ENCODE results near the gene HSF2BP. TPM values are rescaled to one million over a fixed set of nuclear protein-coding genes. Genes with fewer than 3 reads are reported as not detected.

HSF2BP gene
- polyA plus RNA-seq, 1 of the 3 experiments (the other 2 are of a cell fraction) = 1.1 TPM

- ChIA-PET POLR2A (no interaction called here), CTCF (no interaction called here)
- H3K9ac ChIP-seq = no peak overlapping the region
- H2AFZ ChIP-seq (ENCODE audit: low read depth) = no peak overlapping the region
- WGBS (ENCODE audit: low lambda C conversion rate) = 98% methylated on average over 10 of the region's 12 CpGs
- no peaks in the 10 kb centered on the region for H3K4me1 ChIP-seq (ENCODE audit: control insufficient read depth in 1 of 2, insufficient read depth in 2 of 2, low read depth in 1 of 2, low read length in 1 of 2)
- no peaks in the 10 kb centered on the region for H3F3A ChIP-seq (replicated peaks; ENCODE audit: insufficient read depth)
- no peaks in the 10 kb centered on the region for H4K20me1 ChIP-seq (ENCODE audit: insufficient read depth)
- no peak for TF ChIP-seq TEAD4 (IDR thresholded peaks at IDR 0.05; ENCODE audit: borderline replicate concordance, insufficient read depth)
- TF ChIP-seq EZH2phosphoT487 (IDR thresholded peaks at IDR 0.05; ENCODE audit: borderline replicate concordance, low read depth) = no peak
- TF ChIP-seq RFX5 (IDR thresholded peaks at IDR 0.05; ENCODE audit: low read length) = no peak
- no peak for TF ChIP-seq FOXM1 (IDR thresholded peaks at IDR 0.05; ENCODE audit: low read depth)
- TF ChIP-seq MXI1 (IDR thresholded peaks at IDR 0.05; ENCODE audit: low read depth, low read length) = no peak
- TF ChIP-seq EP300 (IDR thresholded peaks at IDR 0.05; ENCODE audit: borderline replicate concordance in 1 of 2, low read depth in 1 of 2, low read length in 1 of 2) = no peak
- no peak for TF ChIP-seq TAF1 (IDR thresholded peaks at IDR 0.05; ENCODE audit: borderline replicate concordance, low read depth, low read length)
- TF ChIP-seq JUND (IDR thresholded peaks at IDR 0.05) = no peak
- TF ChIP-seq RAD21 (IDR thresholded peaks at IDR 0.05; ENCODE audit: low read length) = no peak
- TF ChIP-seq RXRA (IDR thresholded peaks at IDR 0.05; ENCODE audit: borderline replicate concordance, low read depth) = no peak
- no peak for TF ChIP-seq SMC3 (IDR thresholded peaks at IDR 0.05; ENCODE audit: low read depth, low read length)
- TF ChIP-seq FOSL2 (IDR thresholded peaks at IDR 0.05; ENCODE audit: borderline replicate concordance, low read depth) = no peak
- TF ChIP-seq GATA2 (CRISPR knock-in tag; IDR thresholded peaks at IDR 0.05) = no peak
- H3K4me2 ChIP-seq = no peak overlapping the region
- no peak overlapping the region for H3K27ac ChIP-seq (ENCODE audit: low read depth in 2 of 2, low read length in 1 of 2)
- no peaks in the 10 kb centered on the region for H3K27me3 ChIP-seq (ENCODE audit: insufficient read depth)
- H3K9me2 ChIP-seq = no peaks in the 10 kb centered on the region
- H3K79me2 ChIP-seq (ENCODE audit: insufficient read depth) = no peaks in the 10 kb centered on the region
- no peak overlapping the region for H3K4me3 ChIP-seq (ENCODE audit: low read depth in 2 of 2, low read length in 1 of 2)
- peaks cover 35 to 83% of the 10 kb centered on the region in 2 experiments for H3K36me3 ChIP-seq (replicated peaks in 1 of 2; ENCODE audit: control insufficient read depth in 1 of 2, insufficient read depth in 2 of 2, low read length in 1 of 2)
- no peaks in the 10 kb centered on the region for H3K9me3 ChIP-seq
- no peak for DNase-seq
Measured at GRCh38 chr21:43688906-43689305, 29.6 kb upstream of the HSF2BP start.

- peaks cover 44 to 81% of the 10 kb centered on the region in 2 experiments for H3K36me3 ChIP-seq (replicated peaks in 1 of 2; ENCODE audit: control insufficient read depth in 1 of 2, insufficient read depth in 2 of 2, low read length in 1 of 2)
- WGBS (ENCODE audit: low lambda C conversion rate) = 96% methylated on average over 22 of the region's 27 CpGs
- no peaks in the 10 kb centered on the region for H3K27me3 ChIP-seq (ENCODE audit: insufficient read depth)
- no peaks in the 10 kb centered on the region for H3F3A ChIP-seq (replicated peaks; ENCODE audit: insufficient read depth)
- H3K79me2 ChIP-seq (ENCODE audit: insufficient read depth) = no peaks in the 10 kb centered on the region
- no peak overlapping the region for H3K27ac ChIP-seq (ENCODE audit: low read depth in 2 of 2, low read length in 1 of 2)
- ChIA-PET CTCF (no interaction called here), POLR2A (interaction anchor here (0.6 kb wide), 1 partner anchor 568 kb away, joined by 4 read pairs; no protein-coding TSS in a partner anchor)
- no peak overlapping the region for H3K9ac ChIP-seq
- no peaks in the 10 kb centered on the region for H3K4me1 ChIP-seq (ENCODE audit: control insufficient read depth in 1 of 2, insufficient read depth in 2 of 2, low read depth in 1 of 2, low read length in 1 of 2)
- no peak overlapping the region for H3K4me3 ChIP-seq (ENCODE audit: low read depth in 2 of 2, low read length in 1 of 2)
- no peaks in the 10 kb centered on the region for H3K9me3 ChIP-seq
- H2AFZ ChIP-seq (ENCODE audit: low read depth) = no peak overlapping the region
- no peak for DNase-seq
- H3K4me2 ChIP-seq = no peak overlapping the region
- H4K20me1 ChIP-seq (ENCODE audit: insufficient read depth) = no peaks in the 10 kb centered on the region
- H3K9me2 ChIP-seq = no peaks in the 10 kb centered on the region
- TF ChIP-seq PBX3 (IDR thresholded peaks at IDR 0.05) = no peak
- no peak for TF ChIP-seq RFX5 (IDR thresholded peaks at IDR 0.05; ENCODE audit: low read length)
- TF ChIP-seq, protein P1, sequence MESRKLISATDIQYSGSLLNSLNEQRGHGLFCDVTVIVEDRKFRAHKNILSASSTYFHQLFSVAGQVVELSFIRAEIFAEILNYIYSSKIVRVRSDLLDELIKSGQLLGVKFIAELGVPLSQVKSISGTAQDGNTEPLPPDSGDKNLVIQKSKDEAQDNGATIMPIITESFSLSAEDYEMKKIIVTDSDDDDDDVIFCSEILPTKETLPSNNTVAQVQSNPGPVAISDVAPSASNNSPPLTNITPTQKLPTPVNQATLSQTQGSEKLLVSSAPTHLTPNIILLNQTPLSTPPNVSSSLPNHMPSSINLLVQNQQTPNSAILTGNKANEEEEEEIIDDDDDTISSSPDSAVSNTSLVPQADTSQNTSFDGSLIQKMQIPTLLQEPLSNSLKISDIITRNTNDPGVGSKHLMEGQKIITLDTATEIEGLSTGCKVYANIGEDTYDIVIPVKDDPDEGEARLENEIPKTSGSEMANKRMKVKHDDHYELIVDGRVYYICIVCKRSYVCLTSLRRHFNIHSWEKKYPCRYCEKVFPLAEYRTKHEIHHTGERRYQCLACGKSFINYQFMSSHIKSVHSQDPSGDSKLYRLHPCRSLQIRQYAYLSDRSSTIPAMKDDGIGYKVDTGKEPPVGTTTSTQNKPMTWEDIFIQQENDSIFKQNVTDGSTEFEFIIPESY (IDR thresholded peaks at IDR 0.05; ENCODE audit: borderline replicate concordance, low read depth) = no peak
- no peak for TF ChIP-seq RAD21 (IDR thresholded peaks at IDR 0.05; ENCODE audit: low read length)
- no peak for TF ChIP-seq ELF1 (IDR thresholded peaks at IDR 0.05)
- TF ChIP-seq SIN3A (IDR thresholded peaks at IDR 0.05; ENCODE audit: borderline replicate concordance, low read depth, low read length) = no peak
- no peak for TF ChIP-seq TAF1 (IDR thresholded peaks at IDR 0.05; ENCODE audit: borderline replicate concordance, low read depth, low read length)
- TF ChIP-seq POLR2AphosphoS5 (IDR thresholded peaks at IDR 0.05; ENCODE audit: low read depth, low read length) = no peak
- TF ChIP-seq IRF3 (IDR thresholded peaks at IDR 0.05; ENCODE audit: low read depth, low read length) = no peak
- no peak for TF ChIP-seq YY1 (IDR thresholded peaks at IDR 0.05; ENCODE audit: low read depth)
- TF ChIP-seq NFIC (IDR thresholded peaks at IDR 0.05; ENCODE audit: borderline replicate concordance) = no peak
- TF ChIP-seq CTCF (IDR thresholded peaks at IDR 0.05) = no peak
- no peak for TF ChIP-seq EZH2phosphoT487 (IDR thresholded peaks at IDR 0.05; ENCODE audit: borderline replicate concordance, low read depth)
Measured at GRCh38 chr21:43687566-43688399, 28.5 kb upstream of the HSF2BP start.
